ENCODE results near the gene BPI. TPM values are rescaled to one million over a fixed set of nuclear protein-coding genes. Genes with fewer than 3 reads are reported as not detected.

BPI gene
- total and polyA plus RNA-seq, 2 donors (not counting 1 experiment from before 2014, with no cell fraction given), result 0.10 to 0.44 TPM

GRCh38 chr20:38299963-38300362, 4.0 kb upstream of the BPI start:
- no peak for TF ChIP-seq EZH2 (IDR thresholded peaks at IDR 0.05; ENCODE audit: borderline replicate concordance, insufficient read depth, low read depth, low read length, poor library complexity, severe bottlenecking)
- no peak overlapping the region for H3K9ac ChIP-seq (ENCODE audit: low read length)
- WGBS (ENCODE audit: insufficient coverage), result 86% methylated on average over 6 of the region's 6 CpGs
- no peaks in the 10 kb centered on the region for H3K79me2 ChIP-seq (ENCODE audit: control insufficient read depth, insufficient read depth, low read length)
- H3K27ac ChIP-seq (ENCODE audit: low read length in 2 of 2), result no peak overlapping the region
- intact Hi-C loops (cut with micrococcal nuclease), result no loop called here
- POLR2A ChIA-PET, result no interaction called here
- H4K20me1 ChIP-seq (ENCODE audit: control insufficient read depth, insufficient read depth, low read length, poor library complexity, severe bottlenecking), result no peaks in the 10 kb centered on the region
- DNase-seq, result no peak
- no peak overlapping the region for H2AFZ ChIP-seq (ENCODE audit: insufficient read depth, low read depth, low read length, poor library complexity, severe bottlenecking)
- CTCF ChIA-PET, result interaction anchor here (1.2 kb wide), 1 partner anchor 22 kb away, joined by 3 read pairs; no protein-coding TSS in a partner anchor
- H3K36me3 ChIP-seq (replicated peaks in 1 of 2; ENCODE audit: control extremely low read depth in 1 of 2, control insufficient read depth in 1 of 2, extremely low read depth in 1 of 2, insufficient read depth in 2 of 2, low read length in 1 of 2), result no peaks in the 10 kb centered on the region
- no peak for ATAC-seq (ENCODE audit: low read depth)
- Mint-ChIP-seq H3K4me1 (peaks cover 12% of the 10 kb centered on the region), H3K27ac (no peak overlapping the region), H3K27me3 (peaks cover 43% of the 10 kb centered on the region), H3K4me3 (no peak overlapping the region), H3K9me3 (ENCODE audit: insufficient read depth) (no peaks in the 10 kb centered on the region)
- peaks cover 4 to 8% of the 10 kb centered on the region in 2 donors for H3K4me1 ChIP-seq (ENCODE audit: control insufficient read depth in 2 of 2, insufficient read depth in 2 of 2, low read length in 2 of 2)
- peaks cover 0 to 6% (median 0%) of the 10 kb centered on the region in 3 donors for H3K9me3 ChIP-seq (ENCODE audit: control extremely low read depth in 1 of 3, control insufficient read depth in 2 of 3, insufficient read depth in 1 of 3, low read length in 2 of 3)
- peaks cover 0 to 29% (median 13%) of the 10 kb centered on the region in 4 experiments for H3K27me3 ChIP-seq (replicated peaks in 1 of 4; ENCODE audit: control extremely low read depth in 1 of 4, control insufficient read depth in 3 of 4, insufficient read depth in 4 of 4, low read length in 3 of 4)
- H3K4me3 ChIP-seq (ENCODE audit: control extremely low read depth in 1 of 5, extremely low read depth in 1 of 5, insufficient read depth in 1 of 5, low read depth in 2 of 5, low read length in 4 of 5), result no peak overlapping the region
- no peak overlapping the region for H3K4me2 ChIP-seq (replicated peaks; ENCODE audit: low read depth, low read length, poor library complexity, severe bottlenecking)

- CTCF ChIA-PET, result no interaction called here
- no peak overlapping the region for H3K4me3 ChIP-seq (ENCODE audit: control extremely low read depth in 1 of 5, extremely low read depth in 1 of 5, insufficient read depth in 1 of 5, low read depth in 2 of 5, low read length in 4 of 5)
- no peak overlapping the region for H3K27ac Mint-ChIP-seq
- WGBS (ENCODE audit: insufficient coverage), result no CpG with 5 or more reads among the region's 4 CpGs
- no peaks in the 10 kb centered on the region for H3K9me3 Mint-ChIP-seq (ENCODE audit: insufficient read depth)
- no peak overlapping the region for H3K4me3 Mint-ChIP-seq
- peaks cover 12% of the 10 kb centered on the region for H3K4me1 Mint-ChIP-seq
- no peak overlapping the region for H3K4me2 ChIP-seq (replicated peaks; ENCODE audit: low read depth, low read length, poor library complexity, severe bottlenecking)
- H3K27me3 ChIP-seq (replicated peaks in 1 of 4; ENCODE audit: control extremely low read depth in 1 of 4, control insufficient read depth in 3 of 4, insufficient read depth in 4 of 4, low read length in 3 of 4), result peaks cover 0 to 31% (median 13%) of the 10 kb centered on the region in 4 experiments
- H4K20me1 ChIP-seq (ENCODE audit: control insufficient read depth, insufficient read depth, low read length, poor library complexity, severe bottlenecking), result no peaks in the 10 kb centered on the region
- POLR2A ChIA-PET, result no interaction called here
- DNase-seq (no peak), ATAC-seq (ENCODE audit: low read depth) (no peak)
- H3K27ac ChIP-seq (ENCODE audit: low read length in 2 of 2), result no peak overlapping the region
- H3K36me3 ChIP-seq (replicated peaks in 1 of 2; ENCODE audit: control extremely low read depth in 1 of 2, control insufficient read depth in 1 of 2, extremely low read depth in 1 of 2, insufficient read depth in 2 of 2, low read length in 1 of 2), result no peaks in the 10 kb centered on the region
- peaks cover 4 to 8% of the 10 kb centered on the region in 2 donors for H3K4me1 ChIP-seq (ENCODE audit: control insufficient read depth in 2 of 2, insufficient read depth in 2 of 2, low read length in 2 of 2)
- peaks cover 44% of the 10 kb centered on the region for H3K27me3 Mint-ChIP-seq
- peaks cover 0 to 6% (median 0%) of the 10 kb centered on the region in 3 donors for H3K9me3 ChIP-seq (ENCODE audit: control extremely low read depth in 1 of 3, control insufficient read depth in 2 of 3, insufficient read depth in 1 of 3, low read length in 2 of 3)
- no peak overlapping the region for H2AFZ ChIP-seq (ENCODE audit: insufficient read depth, low read depth, low read length, poor library complexity, severe bottlenecking)
- TF ChIP-seq CTCF (IDR thresholded peaks at IDR 0.05), result no peak
- no peak for TF ChIP-seq EZH2 (IDR thresholded peaks at IDR 0.05; ENCODE audit: borderline replicate concordance, insufficient read depth, low read depth, low read length, poor library complexity, severe bottlenecking)
- no peaks in the 10 kb centered on the region for H3K79me2 ChIP-seq (ENCODE audit: control insufficient read depth, insufficient read depth, low read length)
- intact Hi-C loops (cut with micrococcal nuclease), result no loop called here
- no peak overlapping the region for H3K9ac ChIP-seq (ENCODE audit: low read length)
Measured at GRCh38 chr20:38300438-38300837, 3.5 kb upstream of the BPI start.

Data from B cell (primary cell).